GM23338 (cell line): ENCODE data around the gene FOXJ3.

Experiments
- EZH2 ChIP-seq: fragments of 200-600 bp; sonication (generic); IDR thresholded peaks from one replicate; pipeline ENCODE4 v1.8.0; 2017; ENCODE audit warnings: antibody characterized with exemption, mild to moderate bottlenecking, low read depth; ENCODE audit not compliant: unreplicated experiment
- EZH2phosphoT487 ChIP-seq: fragments of 200-600 bp; sonication (generic); IDR thresholded peaks from one replicate; pipeline ENCODE4 v1.8.1; 2018; ENCODE audit warnings: antibody characterized with exemption; ENCODE audit not compliant: unreplicated experiment
- NANOG ChIP-seq: IDR thresholded peaks from 2 replicates; pipeline ENCODE4 v1.6.1; 2016; ENCODE audit warnings: antibody characterized with exemption, borderline replicate concordance
- POLR2AphosphoS5 ChIP-seq: IDR thresholded peaks from 2 replicates; pipeline ENCODE4 v1.6.1; 2016; ENCODE audit warnings: antibody characterized with exemption, low read depth
- ZNF114 ChIP-seq: fragments of 250-450 bp; sonication (Bioruptor Pico); IDR thresholded peaks from 2 replicates; pipeline ENCODE4 v1.5.0; 2020; ENCODE audit warnings: mild to moderate bottlenecking, moderate library complexity
- TF ChIP-seq, protein P1 (sequence below), 2 experiments: fragments of 200-600 bp in 1 of 2; sonication (generic) in 1 of 2; conservative IDR thresholded peaks; 2 replicates each; pipeline versions ENCODE4 v1.5.1 to v1.6.1; 2016 to 2017; ENCODE audit warnings: antibody characterized with exemption in 2 of 2, low read depth in 2 of 2, mild to moderate bottlenecking in 2 of 2, moderate library complexity in 1 of 2
- TF ChIP-seq, protein P2 (sequence below): IDR thresholded peaks from one replicate; pipeline ENCODE4 v1.6.1; 2018; ENCODE audit warnings: antibody characterized with exemption; ENCODE audit not compliant: unreplicated experiment

DNA sequence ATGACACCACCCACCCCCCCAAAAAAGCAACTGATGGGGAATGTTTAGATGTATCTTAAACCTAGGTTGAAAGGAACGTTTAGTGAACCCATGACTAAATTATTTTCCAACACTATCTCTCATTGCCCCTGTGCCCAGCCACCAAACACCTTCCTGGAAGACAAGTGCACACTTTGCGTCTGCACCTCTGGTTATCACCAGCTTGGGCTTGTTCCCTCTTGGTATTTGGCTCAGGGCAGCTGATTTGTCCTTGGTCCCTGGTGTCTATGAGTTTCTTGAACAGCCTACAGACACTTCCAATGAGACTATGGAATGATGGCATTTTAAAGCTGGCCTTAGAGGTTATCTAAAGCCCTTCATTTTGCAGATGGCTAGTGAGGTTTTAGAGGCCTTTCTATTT is 30.1 kb upstream of the FOXJ3 start:
- TF ChIP-seq, protein P1, sequence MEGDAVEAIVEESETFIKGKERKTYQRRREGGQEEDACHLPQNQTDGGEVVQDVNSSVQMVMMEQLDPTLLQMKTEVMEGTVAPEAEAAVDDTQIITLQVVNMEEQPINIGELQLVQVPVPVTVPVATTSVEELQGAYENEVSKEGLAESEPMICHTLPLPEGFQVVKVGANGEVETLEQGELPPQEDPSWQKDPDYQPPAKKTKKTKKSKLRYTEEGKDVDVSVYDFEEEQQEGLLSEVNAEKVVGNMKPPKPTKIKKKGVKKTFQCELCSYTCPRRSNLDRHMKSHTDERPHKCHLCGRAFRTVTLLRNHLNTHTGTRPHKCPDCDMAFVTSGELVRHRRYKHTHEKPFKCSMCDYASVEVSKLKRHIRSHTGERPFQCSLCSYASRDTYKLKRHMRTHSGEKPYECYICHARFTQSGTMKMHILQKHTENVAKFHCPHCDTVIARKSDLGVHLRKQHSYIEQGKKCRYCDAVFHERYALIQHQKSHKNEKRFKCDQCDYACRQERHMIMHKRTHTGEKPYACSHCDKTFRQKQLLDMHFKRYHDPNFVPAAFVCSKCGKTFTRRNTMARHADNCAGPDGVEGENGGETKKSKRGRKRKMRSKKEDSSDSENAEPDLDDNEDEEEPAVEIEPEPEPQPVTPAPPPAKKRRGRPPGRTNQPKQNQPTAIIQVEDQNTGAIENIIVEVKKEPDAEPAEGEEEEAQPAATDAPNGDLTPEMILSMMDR (conservative IDR thresholded peaks at IDR 0.05; ENCODE audit: low read depth in 2 of 2): no peak
- TF ChIP-seq EZH2: no peak
- TF ChIP-seq, protein P2, sequence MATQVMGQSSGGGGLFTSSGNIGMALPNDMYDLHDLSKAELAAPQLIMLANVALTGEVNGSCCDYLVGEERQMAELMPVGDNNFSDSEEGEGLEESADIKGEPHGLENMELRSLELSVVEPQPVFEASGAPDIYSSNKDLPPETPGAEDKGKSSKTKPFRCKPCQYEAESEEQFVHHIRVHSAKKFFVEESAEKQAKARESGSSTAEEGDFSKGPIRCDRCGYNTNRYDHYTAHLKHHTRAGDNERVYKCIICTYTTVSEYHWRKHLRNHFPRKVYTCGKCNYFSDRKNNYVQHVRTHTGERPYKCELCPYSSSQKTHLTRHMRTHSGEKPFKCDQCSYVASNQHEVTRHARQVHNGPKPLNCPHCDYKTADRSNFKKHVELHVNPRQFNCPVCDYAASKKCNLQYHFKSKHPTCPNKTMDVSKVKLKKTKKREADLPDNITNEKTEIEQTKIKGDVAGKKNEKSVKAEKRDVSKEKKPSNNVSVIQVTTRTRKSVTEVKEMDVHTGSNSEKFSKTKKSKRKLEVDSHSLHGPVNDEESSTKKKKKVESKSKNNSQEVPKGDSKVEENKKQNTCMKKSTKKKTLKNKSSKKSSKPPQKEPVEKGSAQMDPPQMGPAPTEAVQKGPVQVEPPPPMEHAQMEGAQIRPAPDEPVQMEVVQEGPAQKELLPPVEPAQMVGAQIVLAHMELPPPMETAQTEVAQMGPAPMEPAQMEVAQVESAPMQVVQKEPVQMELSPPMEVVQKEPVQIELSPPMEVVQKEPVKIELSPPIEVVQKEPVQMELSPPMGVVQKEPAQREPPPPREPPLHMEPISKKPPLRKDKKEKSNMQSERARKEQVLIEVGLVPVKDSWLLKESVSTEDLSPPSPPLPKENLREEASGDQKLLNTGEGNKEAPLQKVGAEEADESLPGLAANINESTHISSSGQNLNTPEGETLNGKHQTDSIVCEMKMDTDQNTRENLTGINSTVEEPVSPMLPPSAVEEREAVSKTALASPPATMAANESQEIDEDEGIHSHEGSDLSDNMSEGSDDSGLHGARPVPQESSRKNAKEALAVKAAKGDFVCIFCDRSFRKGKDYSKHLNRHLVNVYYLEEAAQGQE: no peak
- TF ChIP-seq POLR2AphosphoS5: no peak
- TF ChIP-seq NANOG: no peak
- no peak for TF ChIP-seq EZH2phosphoT487
- TF ChIP-seq ZNF114: no peak
